Measurements from ENCODE around the gene AARSD1.
A peak's percentile ranks its signal among the peaks of the same experiment; 100 is the strongest.
"Not testable (repeated sequence)": the region's sequence is repeated elsewhere in the genome, so short reads cannot be mapped to it uniquely, and the experiment has no call there.

Gene AARSD1

GRCh38 chr17:42980274-42980765 is 16.1 kb upstream of the AARSD1 start, which contains the start of gene RUNDC1:
TSS of gene RUNDC1 (plus strand) at chr17:42980565. CDS start at chr17:42980577, 12 bp downstream.
- DNase-seq: peak; percentile 95

GRCh38 chr17:42979511-42980273 is 15.4 kb upstream of the AARSD1 start, which contains the start of gene PTGES3L:
TSS of gene PTGES3L (minus strand) at chr17:42980080. CDS start at chr17:42980053, 27 bp downstream.
- no peak for DNase-seq

GRCh38 chr17:42975701-42976100 is 11.4 kb upstream of the AARSD1 start:
- not testable (repeated sequence) for DNase-seq

GRCh38 chr17:42975265-42975664 is 11.0 kb upstream of the AARSD1 start:
- DNase-seq: no peak

GRCh38 chr17:42973323-42973722 is 9.1 kb upstream of the AARSD1 start:
- DNase-seq: not testable (repeated sequence)

- DNase-seq: no peak
Measured at GRCh38 chr17:42971589-42971988, 7.3 kb upstream of the AARSD1 start.

- no peak for DNase-seq
Measured at GRCh38 chr17:42969001-42969581, 4.8 kb upstream of the AARSD1 start.

GRCh38 chr17:42967925-42968324 is 3.7 kb upstream of the AARSD1 start:
- no peak for DNase-seq

- no peak for DNase-seq
Measured at GRCh38 chr17:42953669-42954068, 10.6 kb downstream of the AARSD1 start.

- DNase-seq: no peak
Measured at GRCh38 chr17:42950044-42950783, 14.0 kb downstream of the AARSD1 start.

GRCh38 chr17:42946812-42947211 is 17.4 kb downstream of the AARSD1 start:
- no peak for DNase-seq

GRCh38 chr17:42944211-42944610 is 20.0 kb downstream of the AARSD1 start:
- DNase-seq: no peak

GRCh38 chr17:42937712-42938596 is 26.3 kb downstream of the AARSD1 start:
- no peak for DNase-seq

- no peak for DNase-seq
Measured at GRCh38 chr17:42929497-42929844, 34.8 kb downstream of the AARSD1 start.

- peak; percentile 60 for DNase-seq
Measured at GRCh38 chr17:42928714-42929496, 35.3 kb downstream of the AARSD1 start.

GRCh38 chr17:42924891-42925290 is 39.4 kb downstream of the AARSD1 start:
- no peak for DNase-seq

- DNase-seq: not testable (repeated sequence)
Measured at GRCh38 chr17:42923472-42923871, 40.8 kb downstream of the AARSD1 start.

- no peak for DNase-seq
Measured at GRCh38 chr17:42922294-42922693, 42.0 kb downstream of the AARSD1 start.

GRCh38 chr17:42920922-42921321 is 43.3 kb downstream of the AARSD1 start:
- DNase-seq: no peak

GRCh38 chr17:42920106-42920900 is 44.0 kb downstream of the AARSD1 start:
- DNase-seq: no peak

All from activated CD8-positive, alpha-beta memory T cell treated with anti-CD3 and anti-CD28 coated beads for 24 hours (primary cell).